Colonic mucosa (tissue), 4 donors: ENCODE measurements around the gene BLOC1S6. TPM values are rescaled to one million over a fixed set of nuclear protein-coding genes. Genes with fewer than 3 reads are reported as not detected.
A peak's percentile ranks its signal among the peaks of the same experiment; 100 is the strongest.

Experiments
- DNase-seq: peaks from one replicate; pipeline ENCODE4 v3.0.0-alpha.2; 2020
- H3K27ac ChIP-seq: fragments of 200-600 bp; one replicate; pipeline ENCODE4 v1.8.0; 2021
- H3K27me3 ChIP-seq: fragments of 200-600 bp; one replicate; pipeline ENCODE4 v1.8.0; 2021
- H3K36me3 ChIP-seq: fragments of 200-600 bp; one replicate; pipeline ENCODE4 v1.8.0; 2021
- H3K4me1 ChIP-seq: fragments of 200-600 bp; one replicate; pipeline ENCODE4 v1.8.0; 2021; ENCODE audit warnings: mild to moderate bottlenecking
- H3K4me3 ChIP-seq: fragments of 200-600 bp; one replicate; pipeline ENCODE4 v1.8.0; 2021
- H3K9ac ChIP-seq, 2 donors: one replicate each; pipeline ENCODE4 v1.7.0; 2013; ENCODE audit warnings: control low read depth in 2 of 2, low read depth in 2 of 2, low read length in 2 of 2
- H3K9me3 ChIP-seq: fragments of 200-600 bp; one replicate; pipeline ENCODE4 v1.8.0; 2021
- intact Hi-C: fragments of 100-400 bp; cut with DNase I; formaldehyde crosslinking; loops from one replicate; pipeline ENCODE4 v1.14.1; 2022
- total RNA-seq, 2 donors: library from RNA; stranded (reverse); fragmentation: NEBNext Ultra II Directional in 1 of 2; extraction: Animal tissue kit (Norgen Biotek cat#: 25700) in 1 of 2; gene quantifications; one replicate each; pipeline ENCODE4 v1.2.1, GENCODE V29; 2021
- TF ChIP-seq, protein P1 (sequence below): fragments of 200-600 bp; IDR thresholded peaks from one replicate; pipeline ENCODE4 v1.8.0; 2022; ENCODE audit warnings: antibody characterized with exemption, mild to moderate bottlenecking
- donor health status: healthy.
- donor health status: DM: no; HTN: no; CAD: no.
- donor health status: DM: no; HTN: no; CAD: no.

BLOC1S6 gene
- total RNA-seq, 2 donors from 2014 or later, result 28.3 to 31.9 TPM

DNA sequence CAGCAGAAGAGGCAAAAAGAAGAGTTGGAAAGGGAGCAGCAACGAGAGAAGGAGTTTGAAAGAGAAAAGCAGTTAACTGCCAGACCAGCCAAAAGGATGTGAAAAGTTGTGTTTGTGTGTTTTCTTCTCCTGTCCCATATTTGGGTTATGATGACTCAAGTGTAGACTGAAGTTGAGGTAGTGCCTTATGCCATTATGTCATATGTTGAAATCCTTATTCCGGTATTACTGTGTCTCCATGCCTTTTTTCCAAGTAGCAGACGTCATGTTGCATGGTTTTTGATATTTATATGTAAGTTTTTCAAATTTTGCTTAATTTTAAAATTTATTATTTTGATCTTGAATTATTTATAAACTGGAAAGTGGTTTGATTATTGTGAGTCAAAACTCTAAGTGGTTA lies 19.2 kb downstream of the BLOC1S6 start:
- H3K4me3 ChIP-seq, result no peak overlapping the region
- H3K27ac ChIP-seq, result no peak overlapping the region

DNA sequence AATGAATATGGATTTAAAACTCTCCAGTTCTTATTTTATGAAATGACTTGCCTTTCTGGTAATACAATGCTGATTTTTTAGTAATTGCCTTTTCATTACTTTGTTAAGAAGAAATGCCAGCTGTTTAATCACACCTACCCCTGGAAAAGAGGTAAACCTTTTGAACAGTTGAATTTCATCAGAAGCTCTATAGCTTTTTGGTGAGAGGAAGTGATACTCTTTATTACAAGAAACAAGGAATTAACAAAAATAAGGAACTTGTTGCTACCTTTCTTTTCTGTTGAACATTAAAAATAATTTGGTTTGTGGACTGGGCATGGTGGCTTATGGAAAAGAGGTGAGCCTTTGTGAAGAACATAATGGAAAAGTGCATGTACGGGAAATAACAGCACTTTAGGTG lies 19.7 kb downstream of the BLOC1S6 start:
- Histone ChIP-seq H3K27ac (no peak overlapping the region), H3K9ac (no peak overlapping the region), H3K4me3 (no peak overlapping the region), H3K36me3 (no peaks in the 10 kb centered on the region), H3K4me1 (no peaks in the 10 kb centered on the region), H3K9me3 (no peaks in the 10 kb centered on the region), H3K27me3 (no peaks in the 10 kb centered on the region)
- no peak for DNase-seq
- intact Hi-C loops, result no loop called here
- TF ChIP-seq, protein P1, sequence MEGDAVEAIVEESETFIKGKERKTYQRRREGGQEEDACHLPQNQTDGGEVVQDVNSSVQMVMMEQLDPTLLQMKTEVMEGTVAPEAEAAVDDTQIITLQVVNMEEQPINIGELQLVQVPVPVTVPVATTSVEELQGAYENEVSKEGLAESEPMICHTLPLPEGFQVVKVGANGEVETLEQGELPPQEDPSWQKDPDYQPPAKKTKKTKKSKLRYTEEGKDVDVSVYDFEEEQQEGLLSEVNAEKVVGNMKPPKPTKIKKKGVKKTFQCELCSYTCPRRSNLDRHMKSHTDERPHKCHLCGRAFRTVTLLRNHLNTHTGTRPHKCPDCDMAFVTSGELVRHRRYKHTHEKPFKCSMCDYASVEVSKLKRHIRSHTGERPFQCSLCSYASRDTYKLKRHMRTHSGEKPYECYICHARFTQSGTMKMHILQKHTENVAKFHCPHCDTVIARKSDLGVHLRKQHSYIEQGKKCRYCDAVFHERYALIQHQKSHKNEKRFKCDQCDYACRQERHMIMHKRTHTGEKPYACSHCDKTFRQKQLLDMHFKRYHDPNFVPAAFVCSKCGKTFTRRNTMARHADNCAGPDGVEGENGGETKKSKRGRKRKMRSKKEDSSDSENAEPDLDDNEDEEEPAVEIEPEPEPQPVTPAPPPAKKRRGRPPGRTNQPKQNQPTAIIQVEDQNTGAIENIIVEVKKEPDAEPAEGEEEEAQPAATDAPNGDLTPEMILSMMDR, result no peak

More for the DNA sequence above, 19.2 kb downstream of the BLOC1S6 start:
- no peaks in the 10 kb centered on the region for H3K27me3 ChIP-seq
- no peaks in the 10 kb centered on the region for H3K4me1 ChIP-seq
- TF ChIP-seq, protein P1, result no peak
- intact Hi-C loops, result no loop called here
- H3K9me3 ChIP-seq, result no peaks in the 10 kb centered on the region
- H3K9ac ChIP-seq, result no peak overlapping the region
- no peak for DNase-seq
- no peaks in the 10 kb centered on the region for H3K36me3 ChIP-seq

DNA sequence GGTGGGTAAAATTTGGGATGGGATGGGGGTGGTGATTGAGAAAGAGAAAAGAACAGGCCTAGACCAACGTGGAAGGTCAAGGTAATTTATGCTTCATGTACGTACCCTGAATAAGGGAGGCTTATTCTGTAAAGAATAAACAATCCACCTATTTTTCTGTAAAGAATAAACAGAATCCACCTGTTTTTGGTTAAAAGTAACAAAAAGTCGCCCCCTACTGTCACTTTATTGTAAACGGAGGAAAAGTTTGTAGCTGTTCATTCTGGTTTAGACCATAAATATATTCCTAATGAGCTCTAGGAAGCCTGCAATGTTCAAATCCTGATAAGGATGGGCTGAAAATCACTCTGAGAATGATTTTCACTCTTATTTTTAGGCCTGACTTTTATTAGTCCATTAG lies 24.1 kb downstream of the BLOC1S6 start:
- H3K27me3 ChIP-seq, result no peaks in the 10 kb centered on the region
- no peak overlapping the region for H3K27ac ChIP-seq
- intact Hi-C loops, result no loop called here
- no peaks in the 10 kb centered on the region for H3K4me1 ChIP-seq
- TF ChIP-seq, protein P1, result peak; percentile 25
- H3K9ac ChIP-seq, result no peak overlapping the region
- H3K9me3 ChIP-seq, result no peaks in the 10 kb centered on the region
- H3K36me3 ChIP-seq, result no peaks in the 10 kb centered on the region
- no peak for DNase-seq
- H3K4me3 ChIP-seq, result no peak overlapping the region

DNA sequence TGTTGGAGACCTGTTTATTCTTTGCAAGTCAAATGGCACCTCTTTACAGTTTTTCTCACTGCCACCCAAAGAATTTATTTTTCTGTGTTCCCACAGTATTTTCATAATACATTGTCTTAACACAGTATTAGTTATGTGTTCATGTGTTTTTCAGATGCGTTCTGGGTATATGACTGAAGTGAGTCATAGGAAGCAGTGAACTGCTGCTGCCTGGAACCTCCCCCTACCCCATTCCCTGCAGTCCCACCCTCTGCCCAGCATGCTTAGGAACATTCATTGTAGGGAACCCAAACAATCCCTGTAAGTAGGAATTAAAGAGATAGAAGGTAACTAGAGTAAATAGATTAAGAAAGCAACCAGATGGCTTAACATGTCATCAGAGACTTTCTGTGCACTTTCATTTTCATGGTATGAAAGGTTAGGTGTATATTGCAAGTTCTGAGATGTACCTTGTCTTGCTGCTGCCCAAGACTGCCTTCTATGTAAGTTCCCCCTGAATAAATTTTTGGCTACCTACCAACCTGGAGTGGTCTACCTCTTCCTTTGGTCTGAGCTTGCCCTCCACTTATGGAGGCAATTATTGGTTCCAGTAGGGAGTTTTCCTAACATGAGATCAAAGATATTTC lies 25.7 kb downstream of the BLOC1S6 start:
- Histone ChIP-seq H3K27ac (no peak overlapping the region), H3K9ac (no peak overlapping the region), H3K4me1 (peaks cover 5% of the 10 kb centered on the region), H3K4me3 (no peak overlapping the region), H3K36me3 (no peaks in the 10 kb centered on the region), H3K9me3 (no peaks in the 10 kb centered on the region), H3K27me3 (no peaks in the 10 kb centered on the region)
- intact Hi-C loops, result loop anchor here (2.0 kb wide), 1 partner anchor 152 kb away; no protein-coding TSS in a partner anchor
- DNase-seq, result no peak
- TF ChIP-seq, protein P1, result no peak

DNA sequence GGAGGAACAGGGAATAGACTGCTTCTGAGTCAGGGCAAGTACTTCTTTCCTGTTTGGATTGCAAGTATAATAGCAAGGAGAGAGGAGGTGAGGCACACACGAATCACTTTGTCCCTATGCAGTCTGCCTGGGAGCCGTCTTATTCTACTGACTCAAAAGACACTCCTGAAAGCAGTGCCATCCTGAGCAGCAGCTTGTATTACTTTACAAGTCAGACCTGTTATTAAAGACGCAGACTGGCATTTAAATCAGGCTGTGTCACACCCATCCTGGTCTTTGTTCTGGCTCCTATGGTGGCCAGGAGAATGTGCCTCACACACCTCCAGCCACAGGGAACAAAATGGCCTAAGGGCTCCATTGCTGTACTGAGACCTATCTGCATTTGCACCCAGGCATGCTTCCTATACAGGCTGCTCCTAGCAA lies 29.7 kb downstream of the BLOC1S6 start:
- DNase-seq, result no peak
- Histone ChIP-seq H3K27ac (no peak overlapping the region), H3K4me3 (no peak overlapping the region), H3K9ac (peak overlapping the region in 1 of 2 donors; percentile 28), H3K4me1 (peaks cover 5% of the 10 kb centered on the region), H3K9me3 (no peaks in the 10 kb centered on the region), H3K36me3 (no peaks in the 10 kb centered on the region), H3K27me3 (no peaks in the 10 kb centered on the region)
- TF ChIP-seq, protein P1, result no peak
- intact Hi-C loops, result no loop called here
